HEK293 (cell line): ENCODE measurements around the gene ODF2.
A peak's percentile ranks its signal among the peaks of the same experiment; 100 is the strongest.

Source experiments
- CTCF ChIA-PET: fragments of 350-600 bp; formaldehyde crosslinking; extraction: SDS; loops from one replicate; lab custom pipeline; 2021; ENCODE audit warnings: antibody characterized with exemption; lab: Yijun Ruan, JAX
- POLR2A ChIA-PET: fragments of 300-600 bp; formaldehyde crosslinking; extraction: SDS; loops from one replicate; lab custom pipeline; 2020; ENCODE audit warnings: antibody characterized with exemption, inconsistent platforms; lab: Yijun Ruan, JAX
- H3K27ac ChIP-seq: fragments of 200-500 bp; sonication (Bioruptor generic); 2 replicates; pipeline ENCODE4 v1.5.1; 2014; ENCODE audit warnings: low read depth, low read length, control low read depth, inconsistent platforms; ENCODE audit errors: extremely low read depth
- H3K36me3 ChIP-seq, 2 experiments: fragments of 200-500 bp in 1 of 2; sonication (Bioruptor generic) in 1 of 2; 1 replicate in 1 of 2; 2 replicates in 1 of 2; pipeline ENCODE4 v1.5.1; 2014 to 2017; ENCODE audit warnings: inconsistent platforms in 2 of 2, low read length in 2 of 2; ENCODE audit not compliant: control insufficient read depth in 2 of 2, insufficient read depth in 1 of 2
- H3K4me1 ChIP-seq: fragments of 200-500 bp; sonication (Bioruptor generic); 2 replicates; pipeline ENCODE4 v1.5.1; 2014; ENCODE audit warnings: mild to moderate bottlenecking, low read length, inconsistent platforms; ENCODE audit not compliant: control insufficient read depth, insufficient read depth
- H3K4me3 ChIP-seq: 2 replicates; pipeline ENCODE4 v1.5.1; 2011; ENCODE audit warnings: low read depth, mild to moderate bottlenecking, control low read depth, low read length, moderate library complexity
- H3K9me3 ChIP-seq: fragments of 200-500 bp; sonication (Bioruptor generic); 2 replicates; pipeline ENCODE4 v1.5.1; 2014; ENCODE audit warnings: low read depth, low read length, inconsistent platforms; ENCODE audit not compliant: control insufficient read depth, insufficient read depth
- EGR2 ChIP-seq: fragments of 450-650 bp; formaldehyde crosslinking; IDR thresholded peaks from 2 replicates; pipeline ENCODE4 v1.5.1; 2016; ENCODE audit warnings: low read depth, missing biosample characterization, missing genetic modification characterization
- GLI4 ChIP-seq: fragments of 450-650 bp; formaldehyde crosslinking; IDR thresholded peaks from 2 replicates; pipeline ENCODE4 v1.5.1; 2016; ENCODE audit warnings: missing biosample characterization, missing genetic modification characterization
- GLIS1 ChIP-seq: fragments of 450-650 bp; formaldehyde crosslinking; IDR thresholded peaks from 2 replicates; pipeline ENCODE4 v1.5.1; 2016; ENCODE audit warnings: missing biosample characterization, missing genetic modification characterization
- HOXC10 ChIP-seq: sonication (generic); formaldehyde crosslinking; IDR thresholded peaks from 2 replicates; pipeline ENCODE4 v1.8.1; 2023; ENCODE audit warnings: mild to moderate bottlenecking, missing genetic modification reagents
- KLF8 ChIP-seq: fragments of 450-650 bp; formaldehyde crosslinking; IDR thresholded peaks from 2 replicates; pipeline ENCODE4 v1.5.1; 2016; ENCODE audit warnings: missing biosample characterization, missing genetic modification characterization
- KLF9 ChIP-seq: fragments of 450-650 bp; formaldehyde crosslinking; IDR thresholded peaks from 2 replicates; pipeline ENCODE4 v1.5.1; 2016; ENCODE audit warnings: missing biosample characterization, missing genetic modification characterization, low read depth
- SP2 ChIP-seq: fragments of 450-650 bp; formaldehyde crosslinking; IDR thresholded peaks from 2 replicates; pipeline ENCODE4 v1.5.1; 2016; ENCODE audit warnings: missing biosample characterization, missing genetic modification characterization
- YY1 ChIP-seq: fragments of 450-650 bp; formaldehyde crosslinking; IDR thresholded peaks from 2 replicates; pipeline ENCODE4 v1.5.1; 2018; ENCODE audit warnings: missing biosample characterization, missing genetic modification characterization
- ZBTB1 ChIP-seq: fragments of 450-650 bp; formaldehyde crosslinking; IDR thresholded peaks from 2 replicates; pipeline ENCODE4 v1.5.1; 2016; ENCODE audit warnings: missing biosample characterization, missing genetic modification characterization
- ZFP37 ChIP-seq: fragments of 450-650 bp; formaldehyde crosslinking; IDR thresholded peaks from 2 replicates; pipeline ENCODE4 v1.5.1; 2016; ENCODE audit warnings: missing biosample characterization, missing genetic modification characterization
- ZNF146 ChIP-seq: fragments of 450-650 bp; formaldehyde crosslinking; IDR thresholded peaks from 2 replicates; pipeline ENCODE4 v1.5.1; 2016; ENCODE audit warnings: missing biosample characterization, missing genetic modification characterization
- ZNF174 ChIP-seq: fragments of 450-650 bp; formaldehyde crosslinking; IDR thresholded peaks from 2 replicates; pipeline ENCODE4 v1.5.0; 2017; ENCODE audit warnings: missing biosample characterization, mild to moderate bottlenecking, missing genetic modification characterization
- ZNF175 ChIP-seq: fragments of 450-650 bp; formaldehyde crosslinking; IDR thresholded peaks from 2 replicates; pipeline ENCODE4 v1.5.1; 2016; ENCODE audit warnings: missing biosample characterization, missing genetic modification characterization
- ZNF19 ChIP-seq: fragments of 450-650 bp; formaldehyde crosslinking; IDR thresholded peaks from 2 replicates; pipeline ENCODE4; 2016; ENCODE audit warnings: missing biosample characterization, missing genetic modification characterization, low read depth
- ZNF221 ChIP-seq: fragments of 450-650 bp; formaldehyde crosslinking; IDR thresholded peaks from 2 replicates; pipeline ENCODE4 v1.5.1; 2017; ENCODE audit warnings: missing biosample characterization, missing genetic modification characterization, borderline replicate concordance
- ZNF274 ChIP-seq, 2 experiments: fragments of 200-500 bp in 1 of 2; fragments of 450-650 bp in 1 of 2; sonication (Bioruptor generic) in 1 of 2; formaldehyde crosslinking in 1 of 2; IDR thresholded peaks; 2 replicates each; pipeline versions ENCODE4 v1.5.1 to v1.6.1; 2014 to 2016; ENCODE audit warnings: borderline replicate concordance in 1 of 2, inconsistent platforms in 1 of 2, low read length in 1 of 2, missing biosample characterization in 1 of 2, missing genetic modification characterization in 1 of 2
- ZNF423 ChIP-seq: fragments of 450-650 bp; formaldehyde crosslinking; IDR thresholded peaks from 2 replicates; pipeline ENCODE4 v1.5.1; 2016; ENCODE audit warnings: missing biosample characterization, missing genetic modification characterization
- ZNF426 ChIP-seq: fragments of 450-650 bp; formaldehyde crosslinking; IDR thresholded peaks from 2 replicates; pipeline ENCODE4 v1.5.1; 2017; ENCODE audit warnings: missing biosample characterization, missing genetic modification characterization, mild to moderate bottlenecking, inconsistent platforms, moderate library complexity
- ZNF558 ChIP-seq: fragments of 450-650 bp; formaldehyde crosslinking; IDR thresholded peaks from 2 replicates; pipeline ENCODE4 v1.5.1; 2016; ENCODE audit warnings: missing biosample characterization, missing genetic modification characterization
- ZNF560 ChIP-seq: fragments of 450-650 bp; formaldehyde crosslinking; IDR thresholded peaks from 2 replicates; pipeline ENCODE4 v1.5.1; 2017; ENCODE audit warnings: missing biosample characterization, missing genetic modification characterization, borderline replicate concordance
- ZNF596 ChIP-seq: fragments of 450-650 bp; IDR thresholded peaks from 2 replicates; pipeline ENCODE4 v1.5.0; 2018; ENCODE audit warnings: missing biosample characterization, mild to moderate bottlenecking, missing genetic modification characterization, moderate library complexity
- ZNF654 ChIP-seq: fragments of 450-650 bp; formaldehyde crosslinking; IDR thresholded peaks from 2 replicates; pipeline ENCODE4 v1.5.1; 2016; ENCODE audit warnings: low read depth, missing biosample characterization, missing genetic modification characterization
- ZNF843 ChIP-seq: fragments of 450-650 bp; formaldehyde crosslinking; IDR thresholded peaks from 2 replicates; pipeline ENCODE4 v1.5.1; 2016; ENCODE audit warnings: missing biosample characterization, missing genetic modification characterization
- TF ChIP-seq, protein P1 (sequence below): fragments of 450-650 bp; formaldehyde crosslinking; conservative IDR thresholded peaks from 2 replicates; pipeline ENCODE4 v1.5.1; 2016; ENCODE audit warnings: low read depth, missing biosample characterization, missing genetic modification characterization
- TF ChIP-seq, protein P2 (sequence below): fragments of 450-650 bp; formaldehyde crosslinking; IDR thresholded peaks from 2 replicates; pipeline ENCODE4 v1.5.1; 2016; ENCODE audit warnings: missing biosample characterization, missing genetic modification characterization, borderline replicate concordance

Gene ODF2

DNA sequence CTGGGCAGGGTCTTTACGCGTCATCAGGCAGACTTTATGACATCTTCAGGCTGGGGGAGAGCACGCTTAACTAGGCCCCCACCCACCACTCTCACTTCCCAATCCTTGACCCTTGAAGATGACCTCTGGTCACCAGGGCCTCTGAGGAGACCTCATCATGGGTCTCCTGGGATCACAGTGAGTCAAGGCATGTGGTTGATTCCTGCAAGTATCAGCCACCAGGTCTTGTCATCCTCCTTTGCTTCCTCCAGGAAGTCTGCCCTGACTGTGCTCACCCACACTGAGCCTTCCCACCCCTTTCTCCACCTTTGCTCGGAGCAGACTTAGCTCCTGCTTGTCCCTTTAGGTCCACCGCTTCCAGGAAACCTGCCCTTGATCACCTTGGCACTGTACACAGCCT lies 17.3 kb downstream of the ODF2 start:
- CTCF ChIA-PET = no interaction called here
- Histone ChIP-seq H3K4me3 (no peak overlapping the region), H3K4me1 (no peaks in the 10 kb centered on the region), H3K27ac (no peak overlapping the region), H3K9me3 (no peaks in the 10 kb centered on the region), H3K36me3 (peaks cover 12 to 45% of the 10 kb centered on the region in 2 experiments; a peak in 2 of 3 replicates)
- POLR2A ChIA-PET = interaction anchor here (0.9 kb wide), 1 partner anchor 13 kb away, joined by 3 read pairs; no protein-coding TSS in a partner anchor
- no peak for TF ChIP-seq GLIS1 (tag by site-specific recombination)
- no peak for TF ChIP-seq YY1
- no peak for TF ChIP-seq ZNF654
- TF ChIP-seq EGR2 (tag by site-specific recombination) = no peak
- TF ChIP-seq KLF8 (tag by site-specific recombination) = no peak
- no peak for TF ChIP-seq ZNF175 (tag by site-specific recombination)
- TF ChIP-seq ZNF560 (tag by site-specific recombination) = no peak
- no peak for TF ChIP-seq ZNF274 (IDR thresholded peaks at IDR 0.05; ENCODE audit: low read length)
- TF ChIP-seq ZNF274 (tag by site-specific recombination; IDR thresholded peaks at IDR 0.05; ENCODE audit: borderline replicate concordance) = no peak
- no peak for TF ChIP-seq ZNF596 (tag by site-specific recombination)
- no peak for TF ChIP-seq ZFP37
- no peak for TF ChIP-seq SP2 (tag by site-specific recombination)
- TF ChIP-seq ZBTB1 = no peak
- TF ChIP-seq, protein P1, sequence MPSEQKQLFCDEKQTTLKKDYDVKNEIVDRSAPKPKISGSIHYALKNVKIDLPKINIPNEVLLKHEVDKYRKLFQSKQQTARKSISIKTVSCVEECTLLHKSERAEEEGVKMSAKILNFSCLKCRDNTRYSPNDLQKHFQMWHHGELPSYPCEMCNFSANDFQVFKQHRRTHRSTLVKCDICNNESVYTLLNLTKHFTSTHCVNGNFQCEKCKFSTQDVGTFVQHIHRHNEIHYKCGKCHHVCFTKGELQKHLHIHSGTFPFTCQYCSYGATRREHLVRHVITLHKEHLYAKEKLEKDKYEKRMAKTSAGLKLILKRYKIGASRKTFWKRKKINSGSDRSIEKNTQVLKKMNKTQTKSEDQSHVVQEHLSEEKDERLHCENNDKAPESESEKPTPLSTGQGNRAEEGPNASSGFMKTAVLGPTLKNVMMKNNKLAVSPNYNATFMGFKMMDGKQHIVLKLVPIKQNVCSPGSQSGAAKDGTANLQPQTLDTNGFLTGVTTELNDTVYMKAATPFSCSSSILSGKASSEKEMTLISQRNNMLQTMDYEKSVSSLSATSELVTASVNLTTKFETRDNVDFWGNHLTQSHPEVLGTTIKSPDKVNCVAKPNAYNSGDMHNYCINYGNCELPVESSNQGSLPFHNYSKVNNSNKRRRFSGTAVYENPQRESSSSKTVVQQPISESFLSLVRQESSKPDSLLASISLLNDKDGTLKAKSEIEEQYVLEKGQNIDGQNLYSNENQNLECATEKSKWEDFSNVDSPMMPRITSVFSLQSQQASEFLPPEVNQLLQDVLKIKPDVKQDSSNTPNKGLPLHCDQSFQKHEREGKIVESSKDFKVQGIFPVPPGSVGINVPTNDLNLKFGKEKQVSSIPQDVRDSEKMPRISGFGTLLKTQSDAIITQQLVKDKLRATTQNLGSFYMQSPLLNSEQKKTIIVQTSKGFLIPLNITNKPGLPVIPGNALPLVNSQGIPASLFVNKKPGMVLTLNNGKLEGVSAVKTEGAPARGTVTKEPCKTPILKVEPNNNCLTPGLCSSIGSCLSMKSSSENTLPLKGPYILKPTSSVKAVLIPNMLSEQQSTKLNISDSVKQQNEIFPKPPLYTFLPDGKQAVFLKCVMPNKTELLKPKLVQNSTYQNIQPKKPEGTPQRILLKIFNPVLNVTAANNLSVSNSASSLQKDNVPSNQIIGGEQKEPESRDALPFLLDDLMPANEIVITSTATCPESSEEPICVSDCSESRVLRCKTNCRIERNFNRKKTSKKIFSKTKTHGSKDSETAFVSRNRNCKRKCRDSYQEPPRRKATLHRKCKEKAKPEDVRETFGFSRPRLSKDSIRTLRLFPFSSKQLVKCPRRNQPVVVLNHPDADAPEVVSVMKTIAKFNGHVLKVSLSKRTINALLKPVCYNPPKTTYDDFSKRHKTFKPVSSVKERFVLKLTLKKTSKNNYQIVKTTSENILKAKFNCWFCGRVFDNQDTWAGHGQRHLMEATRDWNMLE (tag by site-specific recombination) = no peak
- no peak for TF ChIP-seq ZNF174 (tag by site-specific recombination)
- TF ChIP-seq ZNF426 = no peak
- TF ChIP-seq ZNF423 (tag by site-specific recombination) = no peak
- TF ChIP-seq GLI4 (tag by site-specific recombination) = no peak
- TF ChIP-seq ZNF843 = no peak
- TF ChIP-seq HOXC10 (CRISPR knock-in tag) = no peak

DNA sequence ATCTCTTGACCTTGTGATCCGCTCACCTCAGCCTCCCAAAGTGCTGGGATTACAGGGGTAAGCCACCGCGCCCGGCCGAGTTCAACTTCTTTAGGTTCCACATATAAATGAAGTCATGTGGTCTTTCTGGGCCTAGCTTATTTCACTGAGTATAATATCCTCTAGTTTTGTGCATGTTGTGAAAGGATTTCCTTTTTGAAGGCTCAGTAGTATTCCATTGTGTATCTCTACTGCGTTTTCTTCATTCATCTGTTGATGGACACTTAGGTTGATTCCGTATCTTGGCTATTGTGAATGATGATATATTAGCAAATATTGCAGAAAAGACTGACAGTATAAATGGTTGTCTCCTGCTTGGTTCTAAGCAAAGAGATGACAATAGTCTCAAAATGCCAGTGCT lies 20.1 kb downstream of the ODF2 start:
- CTCF ChIA-PET = no interaction called here
- no peaks in the 10 kb centered on the region for H3K4me1 ChIP-seq

DNA sequence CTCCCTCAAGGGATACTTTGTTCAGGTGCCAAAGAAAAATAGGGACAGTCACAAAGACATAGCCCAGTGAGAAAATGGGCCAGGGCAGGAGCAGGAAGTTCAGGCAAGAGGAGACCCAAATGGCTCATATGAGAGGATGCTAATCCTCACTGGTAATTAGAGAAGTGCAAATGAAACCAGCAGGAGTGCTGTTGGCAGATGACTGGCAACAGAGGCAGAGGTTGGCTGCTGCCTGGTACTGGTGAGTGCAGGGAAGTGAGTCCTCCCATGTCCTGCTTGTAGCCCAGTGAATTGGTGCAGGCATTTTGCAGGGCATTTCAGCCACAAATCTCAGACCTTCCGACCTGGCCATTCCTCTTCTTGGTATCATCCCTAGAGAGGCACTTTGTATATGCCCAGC lies 23.5 kb downstream of the ODF2 start:
- H3K4me1 ChIP-seq = no peaks in the 10 kb centered on the region
- ChIA-PET CTCF (no interaction called here), POLR2A (interaction anchor here (1.0 kb wide), 1 partner anchor 9 kb away, joined by 3 read pairs; no protein-coding TSS in a partner anchor)
- no peak overlapping the region for H3K27ac ChIP-seq
- peaks cover 40 to 63% of the 10 kb centered on the region in 2 experiments for H3K36me3 ChIP-seq
- H3K9me3 ChIP-seq = no peaks in the 10 kb centered on the region
- no peak overlapping the region for H3K4me3 ChIP-seq
- TF ChIP-seq ZNF426 = no peak
- TF ChIP-seq, protein P2, sequence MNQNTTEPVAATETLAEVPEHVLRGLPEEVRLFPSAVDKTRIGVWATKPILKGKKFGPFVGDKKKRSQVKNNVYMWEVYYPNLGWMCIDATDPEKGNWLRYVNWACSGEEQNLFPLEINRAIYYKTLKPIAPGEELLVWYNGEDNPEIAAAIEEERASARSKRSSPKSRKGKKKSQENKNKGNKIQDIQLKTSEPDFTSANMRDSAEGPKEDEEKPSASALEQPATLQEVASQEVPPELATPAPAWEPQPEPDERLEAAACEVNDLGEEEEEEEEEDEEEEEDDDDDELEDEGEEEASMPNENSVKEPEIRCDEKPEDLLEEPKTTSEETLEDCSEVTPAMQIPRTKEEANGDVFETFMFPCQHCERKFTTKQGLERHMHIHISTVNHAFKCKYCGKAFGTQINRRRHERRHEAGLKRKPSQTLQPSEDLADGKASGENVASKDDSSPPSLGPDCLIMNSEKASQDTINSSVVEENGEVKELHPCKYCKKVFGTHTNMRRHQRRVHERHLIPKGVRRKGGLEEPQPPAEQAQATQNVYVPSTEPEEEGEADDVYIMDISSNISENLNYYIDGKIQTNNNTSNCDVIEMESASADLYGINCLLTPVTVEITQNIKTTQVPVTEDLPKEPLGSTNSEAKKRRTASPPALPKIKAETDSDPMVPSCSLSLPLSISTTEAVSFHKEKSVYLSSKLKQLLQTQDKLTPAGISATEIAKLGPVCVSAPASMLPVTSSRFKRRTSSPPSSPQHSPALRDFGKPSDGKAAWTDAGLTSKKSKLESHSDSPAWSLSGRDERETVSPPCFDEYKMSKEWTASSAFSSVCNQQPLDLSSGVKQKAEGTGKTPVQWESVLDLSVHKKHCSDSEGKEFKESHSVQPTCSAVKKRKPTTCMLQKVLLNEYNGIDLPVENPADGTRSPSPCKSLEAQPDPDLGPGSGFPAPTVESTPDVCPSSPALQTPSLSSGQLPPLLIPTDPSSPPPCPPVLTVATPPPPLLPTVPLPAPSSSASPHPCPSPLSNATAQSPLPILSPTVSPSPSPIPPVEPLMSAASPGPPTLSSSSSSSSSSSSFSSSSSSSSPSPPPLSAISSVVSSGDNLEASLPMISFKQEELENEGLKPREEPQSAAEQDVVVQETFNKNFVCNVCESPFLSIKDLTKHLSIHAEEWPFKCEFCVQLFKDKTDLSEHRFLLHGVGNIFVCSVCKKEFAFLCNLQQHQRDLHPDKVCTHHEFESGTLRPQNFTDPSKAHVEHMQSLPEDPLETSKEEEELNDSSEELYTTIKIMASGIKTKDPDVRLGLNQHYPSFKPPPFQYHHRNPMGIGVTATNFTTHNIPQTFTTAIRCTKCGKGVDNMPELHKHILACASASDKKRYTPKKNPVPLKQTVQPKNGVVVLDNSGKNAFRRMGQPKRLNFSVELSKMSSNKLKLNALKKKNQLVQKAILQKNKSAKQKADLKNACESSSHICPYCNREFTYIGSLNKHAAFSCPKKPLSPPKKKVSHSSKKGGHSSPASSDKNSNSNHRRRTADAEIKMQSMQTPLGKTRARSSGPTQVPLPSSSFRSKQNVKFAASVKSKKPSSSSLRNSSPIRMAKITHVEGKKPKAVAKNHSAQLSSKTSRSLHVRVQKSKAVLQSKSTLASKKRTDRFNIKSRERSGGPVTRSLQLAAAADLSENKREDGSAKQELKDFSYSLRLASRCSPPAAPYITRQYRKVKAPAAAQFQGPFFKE (tag by site-specific recombination) = no peak
- no peak for TF ChIP-seq ZNF558 (tag by site-specific recombination)
- no peak for TF ChIP-seq KLF9 (tag by site-specific recombination)
- TF ChIP-seq ZNF221 (tag by site-specific recombination) = no peak

More for the DNA sequence above, 20.1 kb downstream of the ODF2 start:
- Histone ChIP-seq H3K27ac (no peak overlapping the region), H3K36me3 (peaks cover 20 to 51% of the 10 kb centered on the region in 2 experiments), H3K4me3 (no peak overlapping the region), H3K9me3 (no peaks in the 10 kb centered on the region)
- POLR2A ChIA-PET = no interaction called here
- TF ChIP-seq ZNF19 (no peak), ZNF146 (peak; percentile 92)
- TF ChIP-seq, all 188 proteins: peak for 1
